ENCODE results near the gene SSBP2. TPM values are rescaled to one million over a fixed set of nuclear protein-coding genes. Genes with fewer than 3 reads are reported as not detected.

The SSBP2 gene
- total and polyA plus RNA-seq, 3 experiments from 2014 or later = 9.2 to 21.8 (median 10.4) TPM

DNA sequence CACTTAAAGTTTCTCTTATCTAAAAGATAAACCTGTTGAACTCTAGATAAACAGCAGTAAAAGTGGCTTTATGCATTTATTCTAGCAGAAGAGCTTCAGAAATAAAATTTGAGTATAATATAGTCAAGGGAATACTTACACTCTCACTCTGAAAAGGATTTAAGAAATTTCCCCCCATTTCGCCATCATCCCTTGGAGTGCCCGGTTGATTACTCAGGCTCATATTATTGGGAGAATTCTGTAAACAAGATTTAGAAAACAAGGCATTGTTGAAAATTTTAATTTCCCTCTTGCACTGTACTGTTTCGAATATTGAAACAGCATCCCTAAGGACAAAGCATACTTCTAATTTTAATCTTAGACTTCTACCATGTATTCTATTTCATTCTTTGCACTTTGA is 322.5 kb downstream of the SSBP2 start:
- Histone ChIP-seq H3K36me3 (ENCODE audit: insufficient read depth, low read length) (no peaks in the 10 kb centered on the region), H3K4me1 (ENCODE audit: insufficient read depth, low read length) (no peaks in the 10 kb centered on the region), H3K27ac (ENCODE audit: low read depth, low read length) (no peak overlapping the region), H3K27me3 (ENCODE audit: insufficient read depth, low read length, poor library complexity, severe bottlenecking) (no peaks in the 10 kb centered on the region), H3K4me3 (ENCODE audit: low read length) (no peak overlapping the region), H3K9me3 (ENCODE audit: low read length) (no peaks in the 10 kb centered on the region)
- Mint-ChIP-seq H3K9me3 (no peaks in the 10 kb centered on the region), H3K4me1 (peaks cover 3 to 8% (median 5%) of the 10 kb centered on the region in 3 donors), H3K4me3 (no peak overlapping the region), H3K27me3 (no peaks in the 10 kb centered on the region), H3K27ac (no peak overlapping the region), H3K36me3 (peaks cover 0 to 2% (median 2%) of the 10 kb centered on the region in 3 donors)
- ChIA-PET POLR2A (no interaction called here), CTCF (interaction anchor here (1.3 kb wide), 1 partner anchor 410 kb away, joined by 4 read pairs; no protein-coding TSS in a partner anchor)
- no peak for DNase-seq

DNA sequence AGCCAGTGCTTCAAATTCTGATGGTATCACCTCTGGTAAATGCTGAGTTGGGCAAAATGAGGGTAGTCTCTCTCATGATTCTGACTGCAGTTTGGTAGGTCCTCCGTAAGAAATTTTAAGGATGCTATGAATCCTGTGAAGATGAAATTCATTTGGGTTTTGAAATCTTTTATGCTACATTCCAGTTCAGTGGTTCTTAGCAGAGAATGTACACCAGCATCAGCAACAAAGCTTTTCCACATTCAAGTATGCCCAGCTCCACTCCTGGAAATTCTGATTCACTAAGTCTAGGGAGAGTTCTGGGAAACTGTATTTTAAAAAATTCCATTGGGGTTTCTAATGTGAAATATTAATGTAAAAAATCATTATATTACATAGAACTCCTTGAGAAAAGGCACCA is 323.3 kb downstream of the SSBP2 start:
- peaks cover 3 to 8% (median 5%) of the 10 kb centered on the region in 3 donors for H3K4me1 Mint-ChIP-seq
- peaks cover 0 to 2% (median 2%) of the 10 kb centered on the region in 3 donors for H3K36me3 Mint-ChIP-seq
- ChIA-PET POLR2A (no interaction called here), CTCF (interaction anchor here (0.7 to 1.3 kb wide), 3 partner anchors 411 to 799 kb away, joined by 3 to 4 read pairs (median 4); no protein-coding TSS in a partner anchor)
- H3K27ac Mint-ChIP-seq = peak overlapping the region in 1 of 8 donors; percentile 6
- H3K27me3 Mint-ChIP-seq = no peaks in the 10 kb centered on the region
- no peaks in the 10 kb centered on the region for H3K27me3 ChIP-seq (ENCODE audit: insufficient read depth, low read length, poor library complexity, severe bottlenecking)
- H3K4me3 ChIP-seq (ENCODE audit: low read length) = no peak overlapping the region
- no peaks in the 10 kb centered on the region for H3K36me3 ChIP-seq (ENCODE audit: insufficient read depth, low read length)
- H3K4me1 ChIP-seq (ENCODE audit: insufficient read depth, low read length) = no peaks in the 10 kb centered on the region
- no peaks in the 10 kb centered on the region for H3K9me3 ChIP-seq (ENCODE audit: low read length)
- H3K4me3 Mint-ChIP-seq = no peak overlapping the region
- no peak overlapping the region for H3K27ac ChIP-seq (ENCODE audit: low read depth, low read length)
- no peak for DNase-seq
- no peaks in the 10 kb centered on the region for H3K9me3 Mint-ChIP-seq

DNA sequence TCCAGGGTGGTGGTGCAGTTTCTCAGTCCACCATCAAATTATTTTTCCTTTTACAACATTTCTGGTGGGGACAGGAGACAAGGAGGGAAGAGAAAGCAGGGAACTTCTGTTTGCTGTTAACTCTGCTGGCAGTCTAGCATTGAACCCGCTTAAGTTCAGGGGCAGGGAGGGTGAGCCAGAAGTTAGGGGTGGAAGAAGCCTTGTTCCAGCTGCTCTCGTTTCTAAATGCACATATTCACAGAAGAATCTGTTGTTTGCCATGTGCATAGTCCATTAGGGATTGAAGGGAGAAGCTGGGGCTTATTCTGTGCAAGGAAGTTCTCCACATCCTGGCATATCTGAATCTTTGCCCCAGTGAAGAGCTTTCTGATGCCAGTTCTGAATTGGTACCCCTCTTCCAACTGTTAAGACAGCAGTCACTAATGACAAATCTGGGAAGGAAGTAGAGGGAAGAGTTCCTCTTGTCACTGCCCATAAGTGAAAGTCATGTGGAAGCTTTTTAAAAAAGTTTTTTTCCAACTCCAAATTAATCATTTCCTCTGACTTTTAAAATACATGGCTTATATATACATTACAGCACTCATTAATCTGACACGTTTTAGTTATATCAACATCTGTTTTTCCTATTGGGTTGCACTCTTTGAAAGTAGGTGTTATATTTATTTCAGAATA is 324.4 kb downstream of the SSBP2 start:
- H3K4me1 ChIP-seq (ENCODE audit: insufficient read depth, low read length) = no peaks in the 10 kb centered on the region
- H3K27me3 ChIP-seq (ENCODE audit: insufficient read depth, low read length, poor library complexity, severe bottlenecking) = no peaks in the 10 kb centered on the region
- DNase-seq = no peak
- Mint-ChIP-seq H3K36me3 (peaks cover 0 to 8% (median 2%) of the 10 kb centered on the region in 3 donors), H3K9me3 (no peaks in the 10 kb centered on the region), H3K4me3 (no peak overlapping the region), H3K27me3 (no peaks in the 10 kb centered on the region), H3K4me1 (peaks cover 3 to 8% (median 5%) of the 10 kb centered on the region in 3 donors), H3K27ac (peak overlapping the region in 1 of 8 donors; percentile 18)
- H3K27ac ChIP-seq (ENCODE audit: low read depth, low read length) = no peak overlapping the region
- ChIA-PET POLR2A (interaction anchor here (0.6 kb wide), 1 partner anchor 30 kb away, joined by 6 read pairs; no protein-coding TSS in a partner anchor), CTCF (interaction anchor here (1.0 to 2.9 kb wide), 4 partner anchors 16 to 800 kb away, joined by 4 to 20 read pairs (median 5); no protein-coding TSS in a partner anchor)
- no peaks in the 10 kb centered on the region for H3K9me3 ChIP-seq (ENCODE audit: low read length)
- H3K36me3 ChIP-seq (ENCODE audit: insufficient read depth, low read length) = no peaks in the 10 kb centered on the region
- no peak overlapping the region for H3K4me3 ChIP-seq (ENCODE audit: low read length)

DNA sequence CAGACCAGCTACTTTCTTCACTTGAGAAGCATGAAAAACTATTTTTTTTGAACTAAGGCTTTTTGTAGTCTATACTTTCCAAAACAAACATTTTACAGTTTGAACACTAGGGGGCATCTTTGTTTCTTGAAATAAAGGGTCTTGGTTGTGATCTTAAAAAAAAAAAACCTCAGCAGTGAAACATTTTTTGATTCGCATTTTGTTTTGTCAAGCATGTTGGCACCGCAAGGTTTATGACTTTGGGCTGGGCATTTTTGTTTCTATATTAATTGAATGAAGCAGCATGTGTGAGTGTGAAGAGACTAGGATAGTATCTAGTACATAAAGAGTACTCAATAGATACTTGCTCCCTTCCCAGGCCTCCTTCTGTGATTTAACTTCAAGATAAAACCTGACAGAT is 325.3 kb downstream of the SSBP2 start:
- H3K27ac ChIP-seq (ENCODE audit: low read depth, low read length) = no peak overlapping the region
- CTCF ChIA-PET = interaction anchor here (0.7 to 2.9 kb wide), 13 partner anchors 17 to 800 kb away, joined by 3 to 20 read pairs (median 3); no protein-coding TSS in a partner anchor
- POLR2A ChIA-PET = no interaction called here
- H3K36me3 ChIP-seq (ENCODE audit: insufficient read depth, low read length) = no peaks in the 10 kb centered on the region
- H3K27me3 ChIP-seq (ENCODE audit: insufficient read depth, low read length, poor library complexity, severe bottlenecking) = no peaks in the 10 kb centered on the region
- no peaks in the 10 kb centered on the region for H3K9me3 ChIP-seq (ENCODE audit: low read length)
- peak in 2 of 5 donors; percentile 38 to 49 for DNase-seq
- H3K4me1 ChIP-seq (ENCODE audit: insufficient read depth, low read length) = no peaks in the 10 kb centered on the region
- Mint-ChIP-seq H3K4me3 (no peak overlapping the region), H3K27me3 (no peaks in the 10 kb centered on the region), H3K9me3 (no peaks in the 10 kb centered on the region), H3K4me1 (peaks cover 3 to 8% (median 5%) of the 10 kb centered on the region in 3 donors), H3K36me3 (peaks cover 0 to 13% (median 0%) of the 10 kb centered on the region in 3 donors), H3K27ac (no peak overlapping the region)
- H3K4me3 ChIP-seq (ENCODE audit: low read length) = no peak overlapping the region

DNA sequence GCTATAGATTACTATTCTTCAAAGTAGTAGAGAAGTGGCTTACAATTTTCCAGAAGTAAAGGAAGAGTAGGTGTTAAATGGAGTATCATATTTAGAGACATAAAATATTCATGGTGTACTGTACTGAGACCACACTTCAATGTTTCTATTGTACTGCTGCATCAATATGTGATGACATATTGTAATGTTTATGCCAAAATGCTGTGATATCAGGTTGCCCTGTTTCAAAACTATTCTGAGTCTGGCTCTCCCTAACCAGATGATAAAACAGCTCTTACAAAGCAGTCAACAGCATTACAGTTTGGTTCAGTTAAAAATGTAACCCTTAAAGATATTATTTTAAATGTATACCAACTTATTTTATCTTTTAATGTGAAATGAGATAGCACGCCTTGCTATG is 326.2 kb downstream of the SSBP2 start:
- Histone ChIP-seq H3K4me3 (ENCODE audit: low read length) (no peak overlapping the region), H3K27ac (ENCODE audit: low read depth, low read length) (no peak overlapping the region), H3K36me3 (ENCODE audit: insufficient read depth, low read length) (no peaks in the 10 kb centered on the region), H3K4me1 (ENCODE audit: insufficient read depth, low read length) (no peaks in the 10 kb centered on the region), H3K9me3 (ENCODE audit: low read length) (no peaks in the 10 kb centered on the region), H3K27me3 (ENCODE audit: insufficient read depth, low read length, poor library complexity, severe bottlenecking) (no peaks in the 10 kb centered on the region)
- H3K27me3 Mint-ChIP-seq = no peaks in the 10 kb centered on the region
- ChIA-PET POLR2A (no interaction called here), CTCF (interaction anchor here (0.8 to 2.9 kb wide), 7 partner anchors 22 to 801 kb away, joined by 3 to 20 read pairs (median 3); no protein-coding TSS in a partner anchor)
- H3K4me3 Mint-ChIP-seq = no peak overlapping the region
- H3K27ac Mint-ChIP-seq = no peak overlapping the region
- DNase-seq = no peak
- no peaks in the 10 kb centered on the region for H3K9me3 Mint-ChIP-seq
- H3K4me1 Mint-ChIP-seq = peaks cover 3 to 12% (median 5%) of the 10 kb centered on the region in 3 donors
- peaks cover 0 to 20% (median 2%) of the 10 kb centered on the region in 3 donors for H3K36me3 Mint-ChIP-seq

DNA sequence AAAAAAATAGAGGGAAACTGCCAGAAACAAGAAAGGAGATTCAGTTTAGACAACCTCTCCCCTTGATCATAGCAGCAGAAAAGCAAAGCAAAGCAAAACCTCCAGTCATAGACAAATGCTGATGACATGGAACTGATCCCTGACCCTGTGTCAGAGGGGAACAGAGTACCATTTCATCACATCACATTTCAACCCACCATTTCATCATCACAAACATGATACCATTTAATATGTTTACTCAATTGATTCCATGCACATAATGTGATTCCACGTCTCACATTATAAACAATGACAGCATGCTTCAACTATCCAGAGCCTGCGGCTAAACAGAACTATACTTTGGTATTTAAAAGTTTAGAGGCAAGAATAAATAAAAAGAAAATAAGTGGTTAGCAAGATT is 328.2 kb downstream of the SSBP2 start:
- ChIA-PET POLR2A (no interaction called here), CTCF (no interaction called here)
- Mint-ChIP-seq H3K27ac (peak overlapping the region in 1 of 8 donors; percentile 72), H3K4me1 (peaks cover 3 to 12% (median 5%) of the 10 kb centered on the region in 3 donors), H3K9me3 (no peaks in the 10 kb centered on the region), H3K4me3 (no peak overlapping the region), H3K36me3 (peaks cover 0 to 26% (median 4%) of the 10 kb centered on the region in 3 donors), H3K27me3 (no peaks in the 10 kb centered on the region)
- no peaks in the 10 kb centered on the region for H3K9me3 ChIP-seq (ENCODE audit: low read length)
- H3K27me3 ChIP-seq (ENCODE audit: insufficient read depth, low read length, poor library complexity, severe bottlenecking) = no peaks in the 10 kb centered on the region
- H3K36me3 ChIP-seq (ENCODE audit: insufficient read depth, low read length) = no peaks in the 10 kb centered on the region
- no peaks in the 10 kb centered on the region for H3K4me1 ChIP-seq (ENCODE audit: insufficient read depth, low read length)
- no peak overlapping the region for H3K4me3 ChIP-seq (ENCODE audit: low read length)
- H3K27ac ChIP-seq (ENCODE audit: low read depth, low read length) = no peak overlapping the region
- no peak for DNase-seq

DNA sequence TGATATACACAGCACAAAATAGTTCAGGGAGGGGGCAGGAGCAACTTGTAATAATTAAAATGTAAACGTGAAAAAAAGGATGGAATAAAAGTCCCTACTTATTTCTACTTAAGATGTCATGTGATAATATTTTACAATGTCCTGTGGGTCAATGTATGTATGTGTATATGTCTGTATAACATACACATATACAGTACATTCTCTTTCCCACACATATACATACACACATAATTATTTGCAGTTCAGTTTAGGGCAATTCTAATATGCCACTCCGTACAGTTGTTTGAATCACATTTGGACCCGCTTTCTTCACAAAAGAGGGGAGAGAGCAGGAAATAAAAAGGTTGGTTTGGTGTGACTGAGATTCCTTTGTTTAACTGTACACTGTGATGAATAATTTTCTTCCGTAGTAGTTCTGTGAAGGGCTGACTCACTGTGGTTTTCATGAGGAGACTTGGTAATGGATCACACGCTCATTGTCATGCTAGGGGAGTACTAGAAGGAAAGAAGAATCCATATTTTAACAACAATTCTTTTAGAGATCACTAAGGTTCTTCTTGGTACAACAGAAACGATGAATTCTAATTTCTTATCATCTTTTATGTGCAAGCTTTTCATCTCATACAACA is 330.7 kb downstream of the SSBP2 start:
- Mint-ChIP-seq H3K36me3 (peaks cover 0 to 31% (median 6%) of the 10 kb centered on the region in 3 donors), H3K4me1 (peaks cover 0 to 4% (median 0%) of the 10 kb centered on the region in 3 donors), H3K27me3 (no peaks in the 10 kb centered on the region), H3K27ac (peak overlapping the region in 1 of 8 donors; percentile 52), H3K9me3 (no peaks in the 10 kb centered on the region), H3K4me3 (no peak overlapping the region)
- ChIA-PET POLR2A (no interaction called here), CTCF (no interaction called here)
- no peaks in the 10 kb centered on the region for H3K9me3 ChIP-seq (ENCODE audit: low read length)
- no peaks in the 10 kb centered on the region for H3K4me1 ChIP-seq (ENCODE audit: insufficient read depth, low read length)
- no peaks in the 10 kb centered on the region for H3K36me3 ChIP-seq (ENCODE audit: insufficient read depth, low read length)
- DNase-seq = no peak
- H3K27me3 ChIP-seq (ENCODE audit: insufficient read depth, low read length, poor library complexity, severe bottlenecking) = no peaks in the 10 kb centered on the region
- no peak overlapping the region for H3K4me3 ChIP-seq (ENCODE audit: low read length)
- no peak overlapping the region for H3K27ac ChIP-seq (ENCODE audit: low read depth, low read length)

DNA sequence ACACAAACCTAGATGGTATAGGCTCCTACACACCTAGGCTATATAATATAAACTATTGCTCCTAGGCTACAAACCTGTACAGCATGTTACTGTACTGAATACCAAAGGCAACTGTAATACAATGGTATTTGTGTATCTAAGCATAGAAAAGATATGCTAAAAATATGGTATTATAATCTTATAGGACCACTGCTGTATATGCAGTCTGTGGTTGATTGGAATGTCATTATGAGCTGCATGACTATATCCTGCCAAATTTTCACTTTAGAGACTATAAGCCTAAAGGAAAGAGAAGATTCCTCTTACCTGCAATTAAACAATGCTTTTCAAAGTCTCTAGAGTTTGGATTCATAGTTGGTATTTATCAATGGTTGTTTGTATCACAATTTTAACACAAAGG is 332.3 kb downstream of the SSBP2 start:
- POLR2A ChIA-PET = no interaction called here
- no peaks in the 10 kb centered on the region for H3K27me3 Mint-ChIP-seq
- peaks cover 0 to 31% (median 6%) of the 10 kb centered on the region in 3 donors for H3K36me3 Mint-ChIP-seq
- H3K36me3 ChIP-seq (ENCODE audit: insufficient read depth, low read length) = no peaks in the 10 kb centered on the region
- CTCF ChIA-PET = no interaction called here
- no peak overlapping the region for H3K4me3 Mint-ChIP-seq
- H3K9me3 Mint-ChIP-seq = no peaks in the 10 kb centered on the region
- no peaks in the 10 kb centered on the region for H3K27me3 ChIP-seq (ENCODE audit: insufficient read depth, low read length, poor library complexity, severe bottlenecking)
- no peak overlapping the region for H3K4me3 ChIP-seq (ENCODE audit: low read length)
- H3K4me1 Mint-ChIP-seq = peaks cover 0 to 4% (median 0%) of the 10 kb centered on the region in 3 donors
- H3K9me3 ChIP-seq (ENCODE audit: low read length) = no peaks in the 10 kb centered on the region
- H3K27ac Mint-ChIP-seq = no peak overlapping the region
- no peak for DNase-seq
- H3K4me1 ChIP-seq (ENCODE audit: insufficient read depth, low read length) = no peaks in the 10 kb centered on the region
- H3K27ac ChIP-seq (ENCODE audit: low read depth, low read length) = no peak overlapping the region

Data from CD8-positive, alpha-beta memory T cell (primary cell).